PC-9 (cell line): ENCODE measurements around the gene ABHD5.

Source experiments
- EZH2 ChIP-seq: fragments of 200-600 bp; sonication (generic); IDR thresholded peaks from 2 replicates; pipeline ENCODE4 v1.8.0; 2017; ENCODE audit warnings: antibody characterized with exemption, low read depth
- TF ChIP-seq, protein P1 (sequence below): fragments of 200-600 bp; sonication (generic); conservative IDR thresholded peaks from 2 replicates; pipeline ENCODE4 v1.6.1; 2017; ENCODE audit warnings: mixed run types, antibody characterized with exemption, mild to moderate bottlenecking, moderate library complexity

DNA sequence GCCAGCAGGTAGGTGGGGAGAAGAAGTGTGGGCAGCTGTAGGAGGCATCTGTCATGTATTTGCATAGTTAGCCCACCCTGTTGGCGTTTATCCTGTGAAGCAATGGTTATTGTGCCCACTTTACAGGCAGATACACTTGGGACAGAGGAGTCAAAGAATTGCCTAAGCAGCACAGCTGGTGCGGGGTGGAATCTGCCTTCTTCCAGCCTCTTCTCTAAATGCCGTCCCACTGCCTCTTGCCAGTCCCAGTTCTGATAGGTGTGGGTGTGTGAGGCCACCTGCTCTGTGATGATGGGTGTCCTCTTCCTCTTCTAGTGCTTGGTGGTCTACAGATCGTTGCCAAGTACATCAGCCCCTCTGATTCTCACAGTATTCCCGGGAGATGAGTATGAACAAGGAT, 80.9 kb downstream of the ABHD5 start:
- TF ChIP-seq, protein P1, sequence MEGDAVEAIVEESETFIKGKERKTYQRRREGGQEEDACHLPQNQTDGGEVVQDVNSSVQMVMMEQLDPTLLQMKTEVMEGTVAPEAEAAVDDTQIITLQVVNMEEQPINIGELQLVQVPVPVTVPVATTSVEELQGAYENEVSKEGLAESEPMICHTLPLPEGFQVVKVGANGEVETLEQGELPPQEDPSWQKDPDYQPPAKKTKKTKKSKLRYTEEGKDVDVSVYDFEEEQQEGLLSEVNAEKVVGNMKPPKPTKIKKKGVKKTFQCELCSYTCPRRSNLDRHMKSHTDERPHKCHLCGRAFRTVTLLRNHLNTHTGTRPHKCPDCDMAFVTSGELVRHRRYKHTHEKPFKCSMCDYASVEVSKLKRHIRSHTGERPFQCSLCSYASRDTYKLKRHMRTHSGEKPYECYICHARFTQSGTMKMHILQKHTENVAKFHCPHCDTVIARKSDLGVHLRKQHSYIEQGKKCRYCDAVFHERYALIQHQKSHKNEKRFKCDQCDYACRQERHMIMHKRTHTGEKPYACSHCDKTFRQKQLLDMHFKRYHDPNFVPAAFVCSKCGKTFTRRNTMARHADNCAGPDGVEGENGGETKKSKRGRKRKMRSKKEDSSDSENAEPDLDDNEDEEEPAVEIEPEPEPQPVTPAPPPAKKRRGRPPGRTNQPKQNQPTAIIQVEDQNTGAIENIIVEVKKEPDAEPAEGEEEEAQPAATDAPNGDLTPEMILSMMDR = no peak
- TF ChIP-seq EZH2 = no peak
